Activated T-cell treated with anti-CD3 and anti-CD28 coated beads for 24 hours (primary cell): ENCODE data around the gene DCC.

Source experiments
- DNase-seq: peaks from one replicate; pipeline ENCODE4 v3.0.0-alpha.2; 2020; ENCODE audit warnings: low read depth

DCC gene

DNA sequence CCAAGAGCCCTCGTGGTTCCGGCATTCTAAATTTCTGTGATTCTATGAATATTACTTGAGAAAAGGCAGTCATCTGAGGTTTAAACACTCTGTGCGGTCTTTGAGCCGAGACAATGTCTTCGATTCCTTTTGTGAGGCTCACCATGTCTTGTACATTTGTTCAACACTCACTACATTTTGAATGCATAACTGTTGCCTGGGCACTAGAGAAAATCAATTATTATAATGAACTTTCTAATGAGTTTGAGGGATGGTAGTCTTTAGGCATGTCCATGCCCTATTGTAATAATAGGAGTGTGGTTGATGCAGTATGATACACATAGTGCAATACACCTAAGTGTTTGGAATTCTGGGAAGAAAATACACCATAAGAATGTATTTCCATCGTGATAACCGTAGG is 1181.1 kb downstream of the DCC start:
- DNase-seq = no peak

GRCh38 chr18:53526101-53526870 is 1186.3 kb downstream of the DCC start:
- DNase-seq = no peak

- DNase-seq = no peak
Observed at GRCh38 chr18:53527365-53527764, 1187.4 kb downstream of the DCC start.

GRCh38 chr18:53531187-53531586 is 1191.2 kb downstream of the DCC start:
- no peak for DNase-seq

DNA sequence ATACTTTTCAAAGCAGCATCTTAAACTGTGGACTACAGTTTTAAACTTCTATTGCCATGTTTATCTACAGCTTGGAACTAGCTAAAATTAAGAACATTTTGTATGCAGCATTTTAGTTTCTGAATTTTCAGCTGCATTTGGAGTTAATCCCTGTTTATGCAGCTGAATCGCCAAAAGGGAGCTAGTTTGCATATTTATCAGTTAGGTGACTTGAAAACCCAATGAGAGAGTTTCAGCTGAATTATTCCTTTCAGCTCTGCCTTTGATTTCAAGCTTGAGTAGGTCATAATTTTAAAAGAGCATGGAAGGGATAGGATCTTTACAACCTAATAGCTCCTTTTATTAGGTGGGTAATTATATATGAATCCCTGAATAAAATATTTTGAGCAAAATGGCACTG is 1191.9 kb downstream of the DCC start:
- DNase-seq = no peak

DNA sequence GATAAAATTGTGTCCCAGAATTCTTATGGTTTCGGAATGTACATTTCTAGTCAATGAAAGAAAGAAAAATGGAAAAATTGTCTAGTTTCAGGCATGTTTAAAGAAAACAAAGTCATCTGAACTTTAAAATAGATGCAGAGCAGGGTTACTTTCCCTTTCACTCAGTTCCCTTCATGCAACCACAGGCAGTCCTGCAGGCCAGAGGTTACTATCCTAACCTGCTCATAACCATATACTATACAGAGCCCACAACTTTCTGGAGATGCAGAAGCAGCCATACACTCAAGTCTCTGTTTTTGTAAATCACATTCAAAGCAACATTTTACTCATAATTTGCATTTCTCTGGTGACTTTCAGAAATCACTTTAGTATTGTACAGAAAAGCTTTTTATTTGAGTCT is 1194.2 kb downstream of the DCC start:
- no peak for DNase-seq

DNA sequence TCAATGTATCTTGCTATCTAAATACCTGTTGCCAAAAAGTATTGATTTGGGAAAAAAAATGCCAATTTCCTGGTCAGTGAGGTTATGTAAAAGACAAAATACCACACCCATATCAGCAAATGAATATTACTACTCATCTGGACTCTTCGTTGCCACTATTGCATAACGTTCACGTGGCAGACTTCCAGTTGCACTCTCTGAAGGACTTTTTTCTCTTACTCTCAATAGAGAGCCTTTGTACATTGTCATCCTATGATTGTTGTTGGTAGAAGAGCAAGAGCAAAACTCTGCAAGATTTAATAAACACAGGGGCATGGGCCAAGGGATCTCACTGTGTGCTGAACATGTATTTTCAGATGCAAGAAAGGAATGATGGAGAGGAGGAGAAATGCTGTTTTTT is 1194.7 kb downstream of the DCC start:
- no peak for DNase-seq

- no peak for DNase-seq
Observed at GRCh38 chr18:53536908-53537307, 1196.9 kb downstream of the DCC start.

DNA sequence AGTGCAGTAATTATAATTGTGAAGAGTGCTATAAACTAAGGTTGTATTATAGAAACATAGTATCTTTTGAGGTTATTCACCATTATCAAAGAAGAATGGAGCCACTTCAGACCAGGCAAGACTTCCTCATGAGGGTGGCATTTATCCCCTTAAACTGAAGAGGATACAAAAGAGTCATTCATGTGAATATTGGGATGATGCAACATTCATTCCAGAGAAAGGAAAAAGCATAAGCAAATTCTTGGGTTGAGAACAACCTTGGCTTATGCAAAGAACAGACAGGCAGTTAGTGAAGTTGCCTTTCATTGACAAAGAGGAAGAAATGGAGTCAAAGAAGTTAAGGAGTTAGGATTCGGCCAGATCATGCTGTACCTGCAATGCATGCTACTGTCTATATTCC is 1201.9 kb downstream of the DCC start:
- no peak for DNase-seq

GRCh38 chr18:53543711-53544110 is 1203.7 kb downstream of the DCC start:
- no peak for DNase-seq

- no peak for DNase-seq
Observed at GRCh38 chr18:53544917-53545316, 1204.9 kb downstream of the DCC start.

DNA sequence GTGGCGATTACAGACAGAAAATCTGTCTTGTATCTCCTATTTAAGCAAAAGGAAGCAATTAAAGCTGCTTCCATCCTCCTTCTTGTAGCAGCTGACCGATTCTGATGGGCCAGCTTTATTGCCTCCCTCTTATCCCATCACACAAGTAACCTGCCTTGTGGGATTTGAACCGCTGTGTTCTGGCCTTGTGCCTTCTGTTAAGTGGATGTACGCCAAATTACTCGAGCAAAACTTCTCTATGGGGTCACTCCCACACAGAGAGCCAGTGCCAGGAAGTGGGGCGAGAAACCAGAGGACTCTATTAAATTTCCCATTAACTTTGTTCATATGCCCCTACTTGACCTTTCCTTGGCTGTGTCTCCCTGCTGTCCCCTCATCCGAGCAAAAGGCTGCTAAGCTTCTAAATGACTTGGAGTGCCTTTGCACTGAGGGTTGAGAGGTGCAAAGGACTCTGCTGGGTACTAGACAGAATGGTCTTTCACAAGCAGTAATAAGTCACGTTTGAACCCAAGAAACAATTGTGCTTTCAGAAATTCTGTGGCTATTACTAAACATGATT is 1212.0 kb downstream of the DCC start:
- no peak for DNase-seq

- DNase-seq = no peak
Observed at GRCh38 chr18:53553030-53553429, 1213.0 kb downstream of the DCC start.

DNA sequence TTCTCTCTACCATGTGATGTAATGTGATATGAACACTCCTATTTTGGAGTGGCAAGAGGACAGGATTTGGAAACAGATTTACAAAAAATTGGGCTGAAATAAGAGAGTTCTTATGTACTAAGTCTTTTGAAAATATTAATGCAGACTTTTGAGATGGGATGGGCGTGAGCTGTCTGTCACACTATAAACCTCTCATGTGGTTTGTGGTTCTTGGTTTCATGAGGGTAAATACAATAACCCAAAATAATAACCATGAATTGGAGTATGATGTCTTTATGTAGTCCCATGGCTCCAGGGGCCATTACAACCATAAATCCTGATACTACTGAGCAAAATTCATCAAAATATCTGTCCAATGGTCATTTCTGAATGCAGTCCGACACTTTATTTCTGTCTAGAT is 1216.5 kb downstream of the DCC start:
- no peak for DNase-seq

- no peak for DNase-seq
Observed at GRCh38 chr18:53560546-53560945, 1220.5 kb downstream of the DCC start.

GRCh38 chr18:53566626-53567025 is 1226.6 kb downstream of the DCC start:
- no peak for DNase-seq

GRCh38 chr18:53567929-53568574 is 1228.1 kb downstream of the DCC start:
- no peak for DNase-seq
